ENCODE data around the gene FEM1A.
"Not testable (repeated sequence)": the region's sequence is repeated elsewhere in the genome, so short reads cannot be mapped to it uniquely, and the experiment has no call there.

The FEM1A gene

DNA sequence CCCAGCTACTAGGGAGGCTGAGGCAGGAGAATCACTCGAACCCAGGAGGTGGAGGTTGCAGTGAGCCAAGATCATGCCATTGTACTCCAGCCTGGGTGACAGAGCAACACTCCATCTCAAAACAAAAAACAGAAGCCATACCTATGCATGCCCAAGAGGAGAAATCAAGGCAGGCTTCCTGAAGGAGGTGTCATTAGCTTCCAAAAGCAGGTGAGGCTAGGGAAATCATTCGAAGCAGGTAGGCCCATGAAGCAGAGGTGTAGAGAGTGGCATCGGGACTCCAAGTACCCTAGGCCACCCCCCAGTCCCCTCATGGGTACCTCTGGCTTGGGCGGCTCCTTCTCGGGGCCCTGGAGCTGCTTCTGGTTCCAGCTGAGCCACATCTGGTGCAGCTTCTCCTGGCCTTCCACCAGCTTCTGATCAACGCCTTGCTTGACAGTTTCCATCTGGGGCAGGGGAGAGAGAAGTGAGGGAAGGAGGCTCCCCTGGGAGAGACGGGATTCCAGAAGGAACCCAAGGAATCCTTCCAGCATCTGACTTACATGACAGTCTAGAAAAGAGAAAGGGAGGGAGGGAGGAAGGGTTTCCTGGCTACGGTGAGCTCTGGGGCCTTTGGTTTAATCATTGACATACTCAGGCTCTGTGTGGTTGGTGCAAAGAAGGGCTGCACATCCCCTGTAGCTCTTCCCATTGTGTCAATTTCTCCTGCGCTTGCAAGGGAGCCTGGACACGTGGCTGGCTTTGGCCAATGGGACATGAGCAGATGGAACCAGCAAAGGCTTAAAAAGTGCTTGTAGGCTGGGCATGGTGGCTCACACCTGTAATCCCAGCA is 53.0 kb downstream of the FEM1A start:
- no peak for TF ChIP-seq MYC (IDR thresholded peaks at IDR 0.05; ENCODE audit: low read depth, low read length)
- TF ChIP-seq POLR2A (IDR thresholded peaks at IDR 0.05; ENCODE audit: extremely low read depth, insufficient read length) = no peak
- TF ChIP-seq, protein P1, sequence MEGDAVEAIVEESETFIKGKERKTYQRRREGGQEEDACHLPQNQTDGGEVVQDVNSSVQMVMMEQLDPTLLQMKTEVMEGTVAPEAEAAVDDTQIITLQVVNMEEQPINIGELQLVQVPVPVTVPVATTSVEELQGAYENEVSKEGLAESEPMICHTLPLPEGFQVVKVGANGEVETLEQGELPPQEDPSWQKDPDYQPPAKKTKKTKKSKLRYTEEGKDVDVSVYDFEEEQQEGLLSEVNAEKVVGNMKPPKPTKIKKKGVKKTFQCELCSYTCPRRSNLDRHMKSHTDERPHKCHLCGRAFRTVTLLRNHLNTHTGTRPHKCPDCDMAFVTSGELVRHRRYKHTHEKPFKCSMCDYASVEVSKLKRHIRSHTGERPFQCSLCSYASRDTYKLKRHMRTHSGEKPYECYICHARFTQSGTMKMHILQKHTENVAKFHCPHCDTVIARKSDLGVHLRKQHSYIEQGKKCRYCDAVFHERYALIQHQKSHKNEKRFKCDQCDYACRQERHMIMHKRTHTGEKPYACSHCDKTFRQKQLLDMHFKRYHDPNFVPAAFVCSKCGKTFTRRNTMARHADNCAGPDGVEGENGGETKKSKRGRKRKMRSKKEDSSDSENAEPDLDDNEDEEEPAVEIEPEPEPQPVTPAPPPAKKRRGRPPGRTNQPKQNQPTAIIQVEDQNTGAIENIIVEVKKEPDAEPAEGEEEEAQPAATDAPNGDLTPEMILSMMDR (IDR thresholded peaks at IDR 0.05; ENCODE audit: low read depth, low read length) = no peak
- TF ChIP-seq, protein P2, sequence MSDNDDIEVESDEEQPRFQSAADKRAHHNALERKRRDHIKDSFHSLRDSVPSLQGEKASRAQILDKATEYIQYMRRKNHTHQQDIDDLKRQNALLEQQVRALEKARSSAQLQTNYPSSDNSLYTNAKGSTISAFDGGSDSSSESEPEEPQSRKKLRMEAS (IDR thresholded peaks at IDR 0.05; ENCODE audit: low read depth, low read length) = no peak
- H3K4me3 ChIP-seq (ENCODE audit: low read depth, low read length) = no peak overlapping the region
- no peak for DNase-seq (ENCODE audit: low read depth)

DNA sequence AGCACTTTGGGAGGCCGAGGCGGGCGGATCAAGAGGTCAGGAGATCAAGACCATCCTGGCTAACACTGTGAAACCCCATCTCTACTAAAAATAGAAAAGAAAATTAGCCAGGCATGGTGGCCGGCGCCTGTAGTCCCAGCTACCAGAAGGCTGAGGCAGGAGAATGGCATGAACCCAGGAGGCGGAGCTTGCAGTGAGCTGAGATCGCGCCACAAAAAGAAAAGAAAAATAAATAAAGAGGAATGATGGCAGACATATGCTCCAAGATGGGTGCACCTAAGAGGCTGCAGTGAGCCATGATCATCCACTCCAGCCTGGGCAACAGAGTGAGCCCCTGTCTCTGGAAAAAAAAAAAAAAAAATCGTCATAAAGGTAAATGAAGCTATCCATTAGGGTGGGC is 54.4 kb downstream of the FEM1A start:
- not testable (repeated sequence) for H3K4me3 ChIP-seq (ENCODE audit: low read depth, low read length); DNase-seq (ENCODE audit: low read depth)

DNA sequence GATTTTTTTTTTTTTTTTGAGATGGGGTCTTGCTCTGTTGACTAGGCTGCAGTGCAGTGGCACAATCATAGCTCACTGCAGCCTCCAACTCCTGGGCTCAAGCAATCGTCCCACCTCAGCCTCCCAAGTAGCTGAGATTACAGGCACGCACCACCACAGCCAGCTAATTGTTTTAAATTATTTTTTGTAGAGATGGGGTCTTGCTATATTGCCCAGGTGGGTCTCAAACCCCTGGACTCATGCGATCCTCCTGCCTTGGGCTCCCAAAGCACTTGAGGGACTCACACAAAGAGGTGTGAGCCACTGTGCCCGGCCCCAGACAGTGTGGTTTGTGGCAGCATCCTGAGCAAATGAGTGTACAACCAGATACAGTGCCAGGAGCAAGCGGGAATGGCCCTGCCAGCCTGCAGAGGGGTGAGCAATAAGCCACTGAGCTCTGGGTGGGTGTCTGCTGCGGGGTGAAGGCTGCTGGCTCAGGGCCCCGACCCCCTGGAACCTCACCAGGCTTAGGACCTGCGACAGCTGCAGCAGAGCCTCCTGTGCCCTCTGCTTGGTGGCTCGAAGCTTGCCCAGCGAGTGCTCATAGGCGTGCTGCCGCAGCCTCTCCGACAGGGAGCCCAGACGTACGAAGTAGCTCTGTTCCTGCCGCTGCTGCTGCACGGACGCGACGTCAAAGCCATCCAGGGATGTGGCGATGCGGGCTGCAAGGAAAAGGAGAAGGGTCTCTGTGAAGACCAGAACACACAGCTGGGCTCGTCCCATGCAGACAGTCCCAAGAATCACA is 55.8 kb downstream of the FEM1A start:
- no peak overlapping the region for H3K4me3 ChIP-seq (ENCODE audit: low read depth, low read length)
- DNase-seq (ENCODE audit: low read depth) = no peak
- TF ChIP-seq MYC (IDR thresholded peaks at IDR 0.05; ENCODE audit: low read depth, low read length) = no peak
- TF ChIP-seq, protein P2 (IDR thresholded peaks at IDR 0.05; ENCODE audit: low read depth, low read length) = no peak
- no peak for TF ChIP-seq POLR2A (IDR thresholded peaks at IDR 0.05; ENCODE audit: extremely low read depth, insufficient read length)
- TF ChIP-seq, protein P1 (IDR thresholded peaks at IDR 0.05; ENCODE audit: low read depth, low read length) = no peak

DNA sequence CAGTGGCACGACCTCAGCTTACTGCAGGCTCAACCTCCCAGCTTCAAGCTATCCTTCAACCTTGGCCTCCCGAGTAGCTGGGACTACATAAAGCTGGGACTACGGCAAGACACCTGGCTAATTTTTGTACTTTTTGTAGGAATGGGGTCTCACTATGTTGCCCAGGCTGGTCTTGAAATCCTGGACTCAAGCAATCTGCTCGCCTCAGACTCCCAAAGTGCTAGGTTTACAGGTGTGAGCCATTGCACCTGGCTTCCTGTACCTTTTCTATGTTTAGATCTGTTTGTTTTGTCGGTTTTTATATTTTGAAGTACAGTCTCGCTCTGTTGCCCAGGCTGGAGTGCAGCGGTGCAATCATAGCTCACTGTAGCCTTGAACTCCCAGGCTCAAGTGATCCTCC is 57.5 kb downstream of the FEM1A start:
- TF ChIP-seq POLR2A (IDR thresholded peaks at IDR 0.05; ENCODE audit: extremely low read depth, insufficient read length) (no peak), MYC (IDR thresholded peaks at IDR 0.05; ENCODE audit: low read depth, low read length) (no peak)
- TF ChIP-seq, protein P2 (IDR thresholded peaks at IDR 0.05; ENCODE audit: low read depth, low read length) = no peak
- TF ChIP-seq, protein P1 (IDR thresholded peaks at IDR 0.05; ENCODE audit: low read depth, low read length) = no peak
- H3K4me3 ChIP-seq (ENCODE audit: low read depth, low read length) = no peak overlapping the region
- DNase-seq (ENCODE audit: low read depth) = no peak
